Glutamatergic neuron (in vitro differentiated cells): Measurements from ENCODE around the gene MRPS27. TPM values are rescaled to one million over a fixed set of nuclear protein-coding genes. Genes with fewer than 3 reads are reported as not detected.

Experiments used
- DNase-seq: peaks from one replicate; pipeline ENCODE4 v3.0.0; 2022
- H3K27ac Mint-ChIP-seq: one replicate; pipeline ENCODE4 v1.8.0; 2020; ENCODE audit warnings: mild to moderate bottlenecking, mixed read lengths, inconsistent platforms; ENCODE audit not compliant: unreplicated experiment
- H3K27me3 Mint-ChIP-seq: one replicate; pipeline ENCODE4 v1.8.0; 2020; ENCODE audit warnings: mild to moderate bottlenecking, moderate library complexity, mixed read lengths, inconsistent platforms; ENCODE audit not compliant: unreplicated experiment
- H3K36me3 Mint-ChIP-seq: one replicate; pipeline ENCODE4 v1.8.0; 2020; ENCODE audit warnings: mild to moderate bottlenecking, mixed read lengths, inconsistent platforms; ENCODE audit not compliant: unreplicated experiment
- H3K4me1 Mint-ChIP-seq: one replicate; pipeline ENCODE4 v1.8.0; 2020; ENCODE audit warnings: mild to moderate bottlenecking, low read depth, mixed read lengths, inconsistent platforms; ENCODE audit not compliant: unreplicated experiment
- H3K4me3 Mint-ChIP-seq: one replicate; pipeline ENCODE4 v1.8.0; 2020; ENCODE audit warnings: mild to moderate bottlenecking, mixed read lengths, inconsistent platforms; ENCODE audit not compliant: unreplicated experiment
- H3K9me3 Mint-ChIP-seq: one replicate; pipeline ENCODE4 v1.8.0; 2020; ENCODE audit warnings: mild to moderate bottlenecking, moderate library complexity, mixed read lengths, inconsistent platforms; ENCODE audit not compliant: unreplicated experiment
- CTCF ChIP-seq: fragments of 200-600 bp; sonication (generic); IDR thresholded peaks from one replicate; pipeline ENCODE4 v1.5.0; 2021; ENCODE audit not compliant: partially characterized antibody, unreplicated experiment
- total RNA-seq: library from RNA; stranded (reverse); fragmentation: NEBNext Ultra II Directional; extraction: Animal tissue kit (Norgen Biotek cat#: 25700); gene quantifications from one replicate; pipeline ENCODE4 v1.2.1, GENCODE V29; 2021; ENCODE audit not compliant: unreplicated experiment

The MRPS27 gene
- total RNA-seq, 1 donor from 2014 or later, result 30.1 TPM

GRCh38 chr5:72242796-72243475 lies 77.1 kb downstream of the MRPS27 start:
- Mint-ChIP-seq H3K4me1 (peaks cover 50% of the 10 kb centered on the region), H3K27ac (peak overlapping the region; percentile 89), H3K36me3 (no peaks in the 10 kb centered on the region), H3K4me3 (peak overlapping the region; percentile 76), H3K27me3 (no peaks in the 10 kb centered on the region), H3K9me3 (peaks cover 2% of the 10 kb centered on the region)
- no peak for TF ChIP-seq CTCF
- peak; percentile 27 for DNase-seq

- TF ChIP-seq CTCF, result no peak
- H3K4me3 Mint-ChIP-seq, result peak overlapping the region; percentile 66
- no peaks in the 10 kb centered on the region for H3K36me3 Mint-ChIP-seq
- H3K27me3 Mint-ChIP-seq, result no peaks in the 10 kb centered on the region
- H3K4me1 Mint-ChIP-seq, result peaks cover 44% of the 10 kb centered on the region
- peak; percentile 51 for DNase-seq
- H3K27ac Mint-ChIP-seq, result peak overlapping the region; percentile 89
- H3K9me3 Mint-ChIP-seq, result peaks cover 2% of the 10 kb centered on the region
Observed at GRCh38 chr5:72241346-72242003, 78.6 kb downstream of the MRPS27 start.

- no peak for TF ChIP-seq CTCF
- Mint-ChIP-seq H3K4me1 (peaks cover 34% of the 10 kb centered on the region), H3K27ac (peak overlapping the region; percentile 71), H3K27me3 (no peaks in the 10 kb centered on the region), H3K9me3 (peaks cover 2% of the 10 kb centered on the region), H3K36me3 (no peaks in the 10 kb centered on the region), H3K4me3 (no peak overlapping the region)
- no peak for DNase-seq
Observed at GRCh38 chr5:72238712-72239445, 81.2 kb downstream of the MRPS27 start.

GRCh38 chr5:72237879-72238278 lies 82.2 kb downstream of the MRPS27 start:
- no peak for TF ChIP-seq CTCF
- no peak for DNase-seq

More at GRCh38 chr5:72237879-72238278, 82.2 kb downstream of the MRPS27 start:
- no peak overlapping the region for H3K4me3 Mint-ChIP-seq
- peaks cover 2% of the 10 kb centered on the region for H3K9me3 Mint-ChIP-seq
- H3K36me3 Mint-ChIP-seq, result no peaks in the 10 kb centered on the region
- H3K27ac Mint-ChIP-seq, result no peak overlapping the region
- peaks cover 28% of the 10 kb centered on the region for H3K4me1 Mint-ChIP-seq
- no peaks in the 10 kb centered on the region for H3K27me3 Mint-ChIP-seq
